HS-27A (cell line): ENCODE results near the gene MOV10L1.
"Not testable (repeated sequence)": the region's sequence is repeated elsewhere in the genome, so short reads cannot be mapped to it uniquely, and the experiment has no call there.

Source experiments
- DNase-seq: peaks from one replicate; pipeline ENCODE4 v3.0.0-alpha.2; 2012; ENCODE audit warnings: low read depth, missing footprints

MOV10L1 gene

GRCh38 chr22:50160947-50161346, 71.1 kb downstream of the MOV10L1 start:
- no peak for DNase-seq

DNA sequence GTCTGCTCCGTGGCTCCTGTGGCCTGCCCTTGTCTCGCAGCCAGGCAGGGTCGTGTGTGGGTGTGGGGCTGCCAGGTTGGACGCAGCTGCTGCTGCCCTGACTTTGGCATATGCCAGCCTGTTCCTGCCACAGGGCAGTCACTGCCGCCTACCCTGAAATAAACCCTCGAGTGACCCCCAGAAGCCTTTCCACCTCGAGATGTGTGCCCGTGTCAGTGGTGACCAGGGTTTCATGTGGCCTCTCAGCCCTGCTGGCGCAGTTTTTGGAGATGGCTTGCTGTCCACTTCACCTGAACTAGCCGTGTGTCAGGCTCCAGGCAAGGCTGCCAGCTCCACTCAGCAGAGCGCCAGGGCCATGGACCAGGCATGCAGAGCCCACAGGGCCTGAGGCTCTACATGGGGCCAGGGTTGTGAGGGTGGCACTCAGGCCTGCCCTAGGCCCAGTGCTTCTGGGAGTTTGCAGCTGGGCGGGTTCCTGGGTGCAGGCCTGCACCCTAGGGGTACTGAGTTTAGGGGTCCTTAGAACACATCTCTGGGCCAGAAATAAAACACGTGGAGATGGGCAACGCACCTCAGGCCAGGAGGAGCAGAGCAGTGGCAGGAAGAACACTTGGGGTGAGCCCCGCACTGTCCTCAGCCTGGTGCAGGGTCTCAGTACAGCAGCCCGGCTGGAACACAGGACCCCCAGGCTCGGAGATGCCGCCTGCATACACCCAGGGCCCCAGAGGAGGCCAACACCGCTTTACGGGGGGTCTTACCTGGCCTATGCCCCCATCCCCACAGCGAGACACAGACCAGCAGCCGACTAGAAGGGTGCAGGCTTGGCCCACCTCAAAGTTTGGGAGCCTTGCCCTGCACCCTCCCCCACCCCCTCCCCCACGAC, 71.9 kb downstream of the MOV10L1 start:
- no peak for DNase-seq

DNA sequence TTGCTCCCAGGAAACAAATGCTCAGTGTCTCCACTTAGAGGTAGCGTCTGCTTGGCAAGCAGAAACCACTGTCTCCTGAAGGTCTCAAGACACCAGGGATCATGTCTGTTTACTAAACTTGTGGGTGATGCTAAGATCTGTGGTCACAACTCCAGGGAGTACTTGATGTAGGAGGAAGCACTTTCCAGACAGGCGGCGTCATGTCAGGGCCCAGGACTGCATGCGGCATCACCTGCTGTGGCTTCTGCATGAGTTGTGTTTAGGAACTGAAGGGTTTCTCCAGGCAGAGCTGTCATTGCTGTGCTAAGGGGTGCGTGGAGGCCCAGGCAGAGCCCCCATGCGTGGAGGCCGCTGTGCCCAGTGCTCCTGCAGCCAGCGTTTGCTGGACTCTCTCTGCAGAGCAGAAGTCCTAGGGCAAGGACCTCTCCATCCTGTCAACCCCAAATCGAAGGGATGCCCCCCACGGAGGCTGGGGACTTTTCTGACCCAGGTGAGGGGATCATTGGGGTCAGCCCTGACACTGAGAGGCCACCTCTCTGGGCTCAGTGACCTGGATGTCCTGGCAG, 72.7 kb downstream of the MOV10L1 start:
- DNase-seq, result no peak

- no peak for DNase-seq
These were observed 75.8 kb downstream of the MOV10L1 start for GRCh38 chr22:50165436-50166123.

DNA sequence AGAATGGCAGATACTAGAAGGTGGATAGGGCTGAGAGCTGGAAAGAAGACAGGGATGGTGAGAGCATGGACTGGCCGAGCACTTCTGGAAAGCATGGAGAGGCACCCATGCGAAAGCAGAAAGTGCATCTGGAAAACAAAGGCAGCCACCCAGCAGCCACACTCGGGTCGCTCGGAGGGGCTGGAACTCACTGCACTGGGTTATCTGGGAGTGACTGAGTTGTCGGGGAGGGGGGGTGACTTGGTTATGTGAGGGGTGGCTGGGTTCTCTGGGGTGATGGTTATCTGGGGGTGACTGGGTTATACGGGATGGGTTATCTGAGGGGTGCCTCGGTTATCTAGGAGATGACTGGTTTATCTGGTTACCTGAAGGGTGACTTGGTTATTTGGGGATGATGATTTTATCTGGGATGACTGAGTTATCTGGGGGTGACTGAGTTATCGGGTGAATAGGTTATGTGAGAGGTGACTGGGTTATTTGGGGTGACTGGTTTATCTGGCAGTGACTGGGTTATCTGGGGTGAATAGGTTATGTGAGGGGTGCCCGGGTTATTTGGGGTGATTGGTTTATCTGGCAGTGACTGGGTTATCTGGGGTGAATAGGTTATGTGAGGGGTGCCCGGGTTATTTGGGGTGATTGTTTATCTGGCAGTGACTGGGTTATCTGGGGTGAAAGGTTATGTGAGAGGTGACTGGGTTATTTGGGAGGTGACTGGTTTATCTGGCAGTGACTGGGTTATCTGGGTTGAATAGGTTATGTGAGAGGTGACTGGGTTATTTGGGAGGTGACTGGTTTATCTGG, 78.1 kb downstream of the MOV10L1 start:
- DNase-seq, result no peak

DNA sequence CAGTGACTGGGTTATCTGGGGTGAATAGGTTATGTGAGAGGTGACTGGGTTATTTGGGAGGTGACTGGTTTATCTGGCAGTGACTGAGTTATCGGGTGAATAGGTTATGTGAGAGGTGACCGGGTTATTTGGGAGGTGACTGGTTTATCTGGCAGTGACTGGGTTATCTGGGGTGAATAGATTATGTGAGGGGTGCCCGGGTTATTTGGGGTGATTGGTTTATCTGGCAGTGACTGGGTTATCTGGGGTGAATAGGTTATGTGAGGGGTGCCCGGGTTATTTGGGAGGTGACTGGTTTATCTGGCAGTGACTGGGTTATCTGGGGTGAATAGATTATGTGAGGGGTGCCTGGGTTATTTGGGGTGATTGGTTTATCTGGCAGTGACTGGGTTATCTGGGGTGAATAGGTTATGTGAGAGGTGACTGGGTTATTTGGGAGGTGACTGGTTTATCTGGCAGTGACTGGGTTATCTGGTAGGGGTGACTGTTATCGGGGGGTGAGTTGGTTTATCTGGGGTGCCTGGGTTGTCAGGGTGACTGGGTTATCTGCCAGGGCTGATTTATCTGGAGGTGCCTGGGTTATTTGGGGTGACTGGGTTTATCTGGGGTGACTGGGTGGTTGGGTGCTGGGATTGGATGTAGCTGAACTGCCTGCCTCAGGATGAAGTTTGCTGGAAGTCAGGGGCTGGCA, 78.8 kb downstream of the MOV10L1 start:
- not testable (repeated sequence) for DNase-seq

DNA sequence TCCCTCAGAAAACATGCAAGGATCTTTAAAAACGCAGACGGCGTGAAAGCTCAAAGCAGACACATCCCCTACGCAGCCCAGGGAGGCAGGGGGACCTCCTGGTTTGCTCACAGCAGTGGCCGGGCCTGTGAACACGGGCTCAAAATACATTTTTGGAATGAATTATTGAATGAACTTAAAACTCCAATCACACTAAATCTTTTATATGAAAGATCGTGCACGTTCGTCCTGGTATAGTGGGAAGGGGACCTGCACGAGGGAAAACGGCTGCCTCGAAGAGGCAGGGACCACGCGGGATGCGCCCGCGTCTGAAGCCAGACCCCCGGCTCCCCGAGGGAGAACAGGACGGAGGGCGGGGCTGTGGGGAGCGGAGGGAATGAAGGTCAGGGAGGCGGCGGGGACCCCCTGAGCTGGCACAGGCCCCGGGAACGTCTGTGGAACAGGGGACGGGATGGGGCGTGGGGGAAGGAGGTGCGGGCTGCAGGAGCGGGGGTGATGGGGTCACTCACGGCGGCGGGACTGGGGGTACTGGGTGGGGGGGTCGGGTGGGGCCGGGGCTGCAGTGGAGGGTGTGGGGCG, 79.5 kb downstream of the MOV10L1 start:
- DNase-seq, result no peak

GRCh38 chr22:50169774-50170341, 80.1 kb downstream of the MOV10L1 start:
- no peak for DNase-seq

- DNase-seq, result no peak
These were observed 80.9 kb downstream of the MOV10L1 start, which contains the start of gene PANX2 for GRCh38 chr22:50170453-50171318. Gene PANX2, plus strand, starts transcription at chr22:50170731. Its CDS starts 0 bp downstream, at chr22:50170731.

- DNase-seq, result no peak
These were observed 81.6 kb downstream of the MOV10L1 start for GRCh38 chr22:50171319-50171964.

GRCh38 chr22:50171965-50172421, 82.2 kb downstream of the MOV10L1 start:
- DNase-seq, result no peak

DNA sequence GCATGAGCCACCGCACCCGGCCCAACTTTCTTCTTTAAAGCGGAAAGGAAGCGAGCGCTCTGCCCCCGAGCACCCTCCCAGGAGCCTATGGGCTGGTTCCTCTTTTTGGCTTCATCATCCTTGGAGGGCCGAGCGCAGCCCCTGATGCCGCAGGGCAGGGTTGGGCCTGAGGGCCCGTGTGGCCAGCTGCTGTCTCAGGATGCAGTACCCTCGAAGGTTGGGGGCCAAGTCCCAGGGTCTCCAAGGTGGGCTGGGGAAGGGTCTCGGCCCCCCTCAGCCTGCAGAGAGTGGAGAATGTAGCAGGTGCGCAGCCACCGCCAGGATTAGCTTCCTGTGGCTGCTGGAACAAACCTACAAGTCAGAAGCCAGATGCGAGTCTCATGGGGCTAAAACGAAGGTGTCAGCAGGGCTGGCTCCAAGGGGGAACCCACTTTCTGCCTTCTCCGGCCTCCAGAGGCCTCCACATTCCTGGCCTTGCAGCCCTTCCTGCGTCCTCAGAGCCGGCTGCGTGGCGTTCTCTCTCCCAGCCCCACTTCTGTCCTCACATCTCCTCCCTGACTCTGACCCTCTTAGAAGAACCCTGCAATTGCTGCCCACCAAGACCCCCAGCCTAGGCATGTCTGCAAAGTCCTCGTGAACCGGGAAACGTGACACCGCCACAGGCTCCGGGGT, 83.6 kb downstream of the MOV10L1 start:
- no peak for DNase-seq

- no peak for DNase-seq
These were observed 84.2 kb downstream of the MOV10L1 start for GRCh38 chr22:50173983-50174355.

DNA sequence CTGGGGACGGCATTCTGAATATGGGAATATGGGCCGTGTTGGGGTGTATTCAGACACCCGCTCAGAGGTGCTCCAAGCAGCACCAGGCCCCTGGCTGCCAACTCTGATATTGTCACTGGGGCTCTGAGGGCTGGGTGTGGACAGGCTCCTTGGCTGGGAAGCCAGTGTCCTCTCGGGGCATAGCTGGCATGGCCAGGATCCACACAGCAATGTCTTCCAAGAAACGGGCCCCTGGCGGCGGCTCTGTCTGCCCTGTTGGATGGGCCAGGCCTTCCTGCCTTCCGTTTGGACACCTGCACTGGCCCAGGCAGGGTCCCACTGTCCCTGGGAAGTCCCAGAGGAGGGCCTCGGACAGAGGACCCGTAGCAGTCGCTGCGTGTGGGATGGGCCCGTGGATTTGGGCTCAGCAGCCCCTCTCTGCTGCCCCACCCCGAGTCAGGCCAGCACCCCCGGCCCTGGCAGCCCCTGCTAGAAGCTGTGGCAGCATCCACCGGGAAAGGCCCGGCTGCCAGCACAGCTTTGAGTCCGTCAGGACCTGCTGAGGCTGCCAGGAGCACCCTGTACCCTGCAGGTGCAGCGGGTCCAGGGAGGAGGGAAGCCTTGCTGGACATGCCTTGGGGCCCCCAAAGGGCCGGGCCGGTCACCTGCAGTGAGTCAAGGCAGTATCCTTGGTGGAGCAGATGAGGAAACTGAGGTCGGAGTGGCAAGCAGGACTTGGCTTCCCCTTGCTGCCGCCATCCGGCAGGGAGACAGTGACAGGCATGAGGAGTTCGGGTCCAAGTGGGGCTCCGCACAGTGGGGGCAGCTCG, 84.8 kb downstream of the MOV10L1 start:
- no peak for DNase-seq

DNA sequence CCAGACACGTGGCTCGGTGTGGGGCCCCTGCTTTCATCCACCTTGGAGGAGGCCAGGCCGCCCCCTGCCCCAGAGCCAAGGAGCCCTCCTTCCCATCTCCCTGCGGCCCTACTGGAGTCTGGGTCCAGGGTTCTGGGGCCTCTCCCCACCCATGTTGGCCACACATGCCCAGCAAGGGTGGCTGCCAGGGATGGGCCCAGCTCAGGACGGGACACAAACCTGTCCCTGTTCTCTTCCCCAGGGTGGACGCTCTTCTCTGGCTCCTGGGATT, 85.3 kb downstream of the MOV10L1 start:
- DNase-seq, result no peak

GRCh38 chr22:50175921-50176849, 86.4 kb downstream of the MOV10L1 start:
- DNase-seq, result no peak
